Measurements from ENCODE around the gene NAP1L4. TPM values are rescaled to one million over a fixed set of nuclear protein-coding genes. Genes with fewer than 3 reads are reported as not detected.
A peak's percentile ranks its signal among the peaks of the same experiment; 100 is the strongest.

The NAP1L4 gene
- total RNA-seq, 2 experiments from 2014 or later: 222 to 226 TPM

- no peak for DNase-seq
- Mint-ChIP-seq H3K4me1 (peaks cover 32% of the 10 kb centered on the region), H3K27me3 (no peaks in the 10 kb centered on the region), H3K27ac (peak overlapping the region; percentile 44), H3K36me3 (peaks cover 13% of the 10 kb centered on the region), H3K4me3 (peak overlapping the region; percentile 64), H3K9me3 (peaks cover 5% of the 10 kb centered on the region)
Measured at GRCh38 chr11:2901196-2901796, 90.8 kb downstream of the NAP1L4 start.

- Mint-ChIP-seq H3K4me3 (no peak overlapping the region), H3K27me3 (no peaks in the 10 kb centered on the region), H3K4me1 (peaks cover 31% of the 10 kb centered on the region), H3K36me3 (no peaks in the 10 kb centered on the region), H3K9me3 (no peaks in the 10 kb centered on the region), H3K27ac (peak overlapping the region; percentile 88)
- no peak for DNase-seq
Measured at GRCh38 chr11:2899080-2899783, 92.9 kb downstream of the NAP1L4 start.

- Mint-ChIP-seq H3K27ac (peak overlapping the region; percentile 88), H3K9me3 (no peaks in the 10 kb centered on the region), H3K4me1 (peaks cover 31% of the 10 kb centered on the region), H3K27me3 (no peaks in the 10 kb centered on the region), H3K36me3 (no peaks in the 10 kb centered on the region), H3K4me3 (peak overlapping the region; percentile 69)
- peak; percentile 66 for DNase-seq
Measured at GRCh38 chr11:2898366-2899079, 93.6 kb downstream of the NAP1L4 start.

- H3K4me3 Mint-ChIP-seq: no peak overlapping the region
- DNase-seq: no peak
- no peaks in the 10 kb centered on the region for H3K27me3 Mint-ChIP-seq
- H3K9me3 Mint-ChIP-seq: no peaks in the 10 kb centered on the region
- H3K27ac Mint-ChIP-seq: no peak overlapping the region
- peaks cover 38% of the 10 kb centered on the region for H3K4me1 Mint-ChIP-seq
- H3K36me3 Mint-ChIP-seq: no peaks in the 10 kb centered on the region
Measured at GRCh38 chr11:2897048-2897447, 95.1 kb downstream of the NAP1L4 start.

DNA sequence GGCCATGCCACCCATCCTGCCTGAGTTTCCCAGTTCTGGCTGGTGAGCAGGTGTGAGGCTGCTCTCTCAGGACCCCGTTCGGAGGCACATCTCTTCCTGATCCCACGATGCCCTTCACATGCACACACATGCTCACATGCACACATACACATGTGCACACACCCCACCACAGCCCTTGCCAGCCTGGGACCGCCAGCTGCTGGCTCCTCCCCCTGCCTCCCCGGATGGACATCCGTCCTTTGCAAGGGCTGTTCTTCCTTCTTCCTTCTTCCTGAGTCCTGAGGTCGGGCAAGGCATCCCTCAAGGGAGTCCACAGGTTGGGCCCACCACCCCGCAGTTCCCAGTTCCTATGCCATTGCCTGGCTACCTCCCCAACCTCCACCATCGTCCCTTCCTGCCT, 96.1 kb downstream of the NAP1L4 start:
- Mint-ChIP-seq H3K27ac (no peak overlapping the region), H3K4me1 (peaks cover 43% of the 10 kb centered on the region), H3K27me3 (no peaks in the 10 kb centered on the region), H3K4me3 (no peak overlapping the region), H3K36me3 (no peaks in the 10 kb centered on the region), H3K9me3 (no peaks in the 10 kb centered on the region)
- DNase-seq: no peak

Other genes starting within 250 kb of the NAP1L4 start
- gene CDKN1C, start 106.6 kb downstream of the NAP1L4 start, total RNA-seq: 1 to 10 TPM in 1 of 2 experiments, under 1 TPM in 1; 0.85 to 1.0 TPM
- 1 to 10 TPM; 1.3 to 2.5 TPM for gene PHLDA2, start 62.9 kb downstream of the NAP1L4 start, total RNA-seq
- gene CARS1, start 65.1 kb upstream of the NAP1L4 start, total RNA-seq: 100 to 1,000 TPM in 1 of 2 experiments, 10 to 100 TPM in 1; 96.6 to 101 TPM
- 1 to 10 TPM; 6.6 to 7.3 TPM for gene OSBPL5, start 173.0 kb upstream of the NAP1L4 start, total RNA-seq
- not detected for gene MRGPRG, start 226.5 kb upstream of the NAP1L4 start, total RNA-seq
- gene MRGPRE, start 240.1 kb upstream of the NAP1L4 start, total RNA-seq: not detected